Measurements from ENCODE around the gene BMPR1A. TPM values are rescaled to one million over a fixed set of nuclear protein-coding genes. Genes with fewer than 3 reads are reported as not detected.

BMPR1A gene
- total RNA-seq (2014; rRNA removed; shearing (Covaris generic)) = 18.3 and 20.4 TPM in 2 replicates

GRCh38 chr10:86756511-86757112 lies at the start of gene BMPR1A:
TSS of gene BMPR1A (plus strand) at chr10:86756619. CDS start at chr10:86876019, 119,400 bp downstream.

GRCh38 chr10:86957471-86958115 lies 201.2 kb downstream of the BMPR1A start, which contains the start of gene MMRN2:
TSS of gene MMRN2 (minus strand) at chr10:86957615. CDS start at chr10:86957541, 74 bp downstream.

GRCh38 chr10:86958116-86958900 lies 201.9 kb downstream of the BMPR1A start, which contains the start of gene SNCG:
TSS of gene SNCG (plus strand) at chr10:86958599. CDS start at chr10:86958698, 99 bp downstream.

GRCh38 chr10:86968271-86968993 lies 212.0 kb downstream of the BMPR1A start, which contains the start of gene ADIRF:
TSS of gene ADIRF (plus strand) at chr10:86968482. CDS start at chr10:86968545, 63 bp downstream.

Small RNAs within 50 kb of the gene (small RNA-seq; reads per million reads assigned to genes)
- not detected for gene RNU1-19P

Other genes with a start within 250 kb of the BMPR1A start
- gene WAPL, start 234.8 kb upstream of the BMPR1A start, total RNA-seq (2014; rRNA removed; shearing (Covaris generic)) = 35.9 and 38.5 TPM in 2 replicates
- gene OPN4, start 102.1 kb upstream of the BMPR1A start, total RNA-seq (2014; rRNA removed; shearing (Covaris generic)) = not detected in 2 replicates
- gene LDB3, start 88.1 kb upstream of the BMPR1A start, total RNA-seq (2014; rRNA removed; shearing (Covaris generic)) = not detected in 2 replicates
- 4.1 and 6.3 TPM in 2 replicates for gene MMRN2, start 201.0 kb downstream of the BMPR1A start, total RNA-seq (2014; rRNA removed; shearing (Covaris generic))
- gene SNCG, start 202.0 kb downstream of the BMPR1A start, total RNA-seq (2014; rRNA removed; shearing (Covaris generic)) = 8.7 and 10.8 TPM in 2 replicates
- gene ADIRF, start 211.9 kb downstream of the BMPR1A start, total RNA-seq (2014; rRNA removed; shearing (Covaris generic)) = 0.56 and 0.64 TPM in 2 replicates

Measured in A375 (cell line).